ENCODE results near the gene CXorf51A.
"Not testable (repeated sequence)": the region's sequence is repeated elsewhere in the genome, so short reads cannot be mapped to it uniquely, and the experiment has no call there.

Gene CXorf51A

DNA sequence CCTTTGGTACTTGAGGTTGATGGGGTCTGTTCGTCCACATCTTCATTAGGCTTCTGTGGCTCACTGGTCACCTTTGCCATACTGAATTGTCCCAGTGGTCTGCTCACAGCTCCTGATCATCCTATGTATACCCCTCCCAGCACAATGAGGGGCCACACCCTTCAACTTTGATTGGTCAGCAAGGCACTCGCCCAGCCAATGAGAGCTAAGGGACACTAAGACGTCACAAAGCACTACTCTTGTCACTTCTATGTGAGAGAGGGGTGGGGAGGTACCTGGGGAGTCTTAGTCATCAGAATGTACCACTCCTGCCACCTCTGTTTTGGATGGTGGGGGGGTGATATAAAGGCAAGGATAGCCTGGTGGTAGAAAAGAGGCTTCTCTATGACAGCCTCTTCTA is at the start of gene CXorf51A:
TSS of gene CXorf51A (minus strand) at position 101 of the 400 bp plus-strand sequence. CDS start at position 80, 21 bp downstream.
- DNase-seq (ENCODE audit: extremely low read depth, low read depth): not testable (repeated sequence)

DNA sequence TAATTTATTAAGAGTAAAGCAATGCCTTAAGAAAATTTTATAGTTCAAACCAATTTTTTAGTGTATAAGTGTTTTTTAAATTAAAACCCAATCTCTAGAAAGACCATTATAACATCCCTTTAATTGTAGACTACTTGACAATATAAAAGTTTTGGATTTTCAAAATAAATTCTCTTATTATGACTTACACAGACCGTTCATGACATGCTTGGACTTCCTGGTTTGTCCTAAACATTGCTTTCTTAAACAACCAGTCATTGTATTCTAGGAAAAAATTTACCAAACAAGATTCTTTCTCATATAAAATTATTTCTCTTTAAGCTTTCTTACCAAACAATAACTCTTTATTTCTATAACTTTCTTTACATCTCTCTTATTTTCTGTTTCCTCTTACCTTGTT is 49.0 kb upstream of the CXorf51A start:
- TF ChIP-seq, protein P1, sequence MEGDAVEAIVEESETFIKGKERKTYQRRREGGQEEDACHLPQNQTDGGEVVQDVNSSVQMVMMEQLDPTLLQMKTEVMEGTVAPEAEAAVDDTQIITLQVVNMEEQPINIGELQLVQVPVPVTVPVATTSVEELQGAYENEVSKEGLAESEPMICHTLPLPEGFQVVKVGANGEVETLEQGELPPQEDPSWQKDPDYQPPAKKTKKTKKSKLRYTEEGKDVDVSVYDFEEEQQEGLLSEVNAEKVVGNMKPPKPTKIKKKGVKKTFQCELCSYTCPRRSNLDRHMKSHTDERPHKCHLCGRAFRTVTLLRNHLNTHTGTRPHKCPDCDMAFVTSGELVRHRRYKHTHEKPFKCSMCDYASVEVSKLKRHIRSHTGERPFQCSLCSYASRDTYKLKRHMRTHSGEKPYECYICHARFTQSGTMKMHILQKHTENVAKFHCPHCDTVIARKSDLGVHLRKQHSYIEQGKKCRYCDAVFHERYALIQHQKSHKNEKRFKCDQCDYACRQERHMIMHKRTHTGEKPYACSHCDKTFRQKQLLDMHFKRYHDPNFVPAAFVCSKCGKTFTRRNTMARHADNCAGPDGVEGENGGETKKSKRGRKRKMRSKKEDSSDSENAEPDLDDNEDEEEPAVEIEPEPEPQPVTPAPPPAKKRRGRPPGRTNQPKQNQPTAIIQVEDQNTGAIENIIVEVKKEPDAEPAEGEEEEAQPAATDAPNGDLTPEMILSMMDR (IDR thresholded peaks at IDR 0.05; ENCODE audit: low read depth, low read length): no peak

DNA sequence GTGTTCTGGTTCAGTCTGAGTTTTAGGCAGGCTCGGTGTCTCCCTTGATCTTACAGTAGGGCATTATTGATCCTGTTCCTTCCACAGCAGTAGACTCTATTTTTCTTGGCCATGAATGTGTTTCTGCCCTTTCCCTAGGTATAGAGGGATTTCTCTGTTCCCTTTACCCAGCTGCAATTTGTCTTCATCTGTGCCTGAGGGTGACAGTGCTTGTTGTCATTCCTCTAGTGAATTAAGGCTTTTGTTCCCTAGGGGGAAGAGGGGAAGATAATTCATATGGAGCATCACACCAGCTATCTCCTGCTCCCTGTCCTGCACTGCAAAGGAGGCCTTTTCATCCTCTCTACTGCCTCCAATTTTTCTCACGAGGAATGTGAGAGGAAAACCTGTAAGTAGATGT is 39.7 kb upstream of the CXorf51A start:
- TF ChIP-seq, protein P1 (IDR thresholded peaks at IDR 0.05; ENCODE audit: low read depth, low read length): no peak

More for the DNA sequence above, 49.0 kb upstream of the CXorf51A start:
- no peak for DNase-seq (ENCODE audit: extremely low read depth, low read depth)

DNA sequence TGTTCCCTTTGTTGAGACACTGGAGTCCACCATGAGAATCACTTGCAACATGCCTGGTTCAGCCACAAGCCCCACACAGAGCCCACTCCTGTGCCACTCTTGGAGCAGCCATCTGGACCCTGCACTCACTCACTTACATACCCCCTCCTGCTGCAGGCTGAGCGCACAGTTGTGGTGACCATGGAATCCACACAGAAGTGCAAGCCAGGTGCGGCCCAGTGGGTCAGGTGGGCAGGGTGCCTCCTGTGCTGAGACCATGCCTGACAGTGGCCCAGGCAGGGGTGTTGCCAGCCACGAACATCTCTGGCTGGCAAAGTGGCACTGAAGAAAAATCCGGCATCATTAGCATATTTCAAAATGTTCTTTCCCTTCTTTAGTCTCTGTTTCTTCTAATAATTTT is 17.4 kb upstream of the CXorf51A start:
- TF ChIP-seq, protein P1 (IDR thresholded peaks at IDR 0.05; ENCODE audit: low read depth, low read length): no peak
- DNase-seq (ENCODE audit: extremely low read depth, low read depth): no peak

More for the DNA sequence above, 39.7 kb upstream of the CXorf51A start:
- no peak for DNase-seq (ENCODE audit: extremely low read depth, low read depth)

DNA sequence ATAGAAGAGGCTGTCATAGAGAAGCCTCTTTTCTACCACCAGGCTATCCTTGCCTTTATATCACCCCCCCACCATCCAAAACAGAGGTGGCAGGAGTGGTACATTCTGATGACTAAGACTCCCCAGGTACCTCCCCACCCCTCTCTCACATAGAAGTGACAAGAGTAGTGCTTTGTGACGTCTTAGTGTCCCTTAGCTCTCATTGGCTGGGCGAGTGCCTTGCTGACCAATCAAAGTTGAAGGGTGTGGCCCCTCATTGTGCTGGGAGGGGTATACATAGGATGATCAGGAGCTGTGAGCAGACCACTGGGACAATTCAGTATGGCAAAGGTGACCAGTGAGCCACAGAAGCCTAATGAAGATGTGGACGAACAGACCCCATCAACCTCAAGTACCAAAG is 5.1 kb downstream of the CXorf51A start, which contains the start of gene CXorf51B:
TSS of gene CXorf51B (plus strand) at position 301 of the 400 bp plus-strand sequence. CDS start at position 322, 21 bp downstream.
- not testable (repeated sequence) for DNase-seq (ENCODE audit: extremely low read depth, low read depth)
